Spinal cord (tissue), 10 donors: Measurements from ENCODE around the gene TBX20. TPM values are rescaled to one million over a fixed set of nuclear protein-coding genes. Genes with fewer than 3 reads are reported as not detected.
"Not testable (repeated sequence)": the region's sequence is repeated elsewhere in the genome, so short reads cannot be mapped to it uniquely, and the experiment has no call there.

Experiments
- DNase-seq, 6 donors: peaks; one replicate each; pipeline versions ENCODE4 v3.0.0 to v3.0.0-alpha.2; 2013 to 2015; ENCODE audit warnings: low spot score in 6 of 6, low read depth in 4 of 6
- H3K27ac ChIP-seq: one replicate; pipeline ENCODE4 v1.5.1; 2013; ENCODE audit warnings: low read depth, low read length, control low read depth
- H3K27me3 ChIP-seq: one replicate; pipeline ENCODE4 v1.6.1; 2013; ENCODE audit warnings: low read length; ENCODE audit not compliant: control insufficient read depth, insufficient read depth
- H3K36me3 ChIP-seq: one replicate; pipeline ENCODE4 v1.6.1; 2013; ENCODE audit warnings: low read length; ENCODE audit not compliant: control insufficient read depth, insufficient read depth
- H3K4me1 ChIP-seq: one replicate; pipeline ENCODE4 v1.6.1; 2013; ENCODE audit warnings: low read length; ENCODE audit not compliant: control insufficient read depth, insufficient read depth
- H3K4me3 ChIP-seq: one replicate; pipeline ENCODE4 v1.5.1; 2013; ENCODE audit warnings: low read depth, low read length, control low read depth
- H3K9me3 ChIP-seq: one replicate; pipeline ENCODE4 v1.6.1; 2013; ENCODE audit warnings: low read length; ENCODE audit not compliant: control insufficient read depth, insufficient read depth
- WGBS: methylation state at CpG from one replicate; pipeline ENCODE4 v1.1.5; 2013; ENCODE audit warnings: missing lambda C conversion rate; ENCODE audit not compliant: insufficient coverage; 5-methylcytosine and 5-hydroxymethylcytosine counted together
- polyA plus RNA-seq, 2 donors: library from polyadenylated mRNA; unstranded; fragments of 120-200 nt; gene quantifications; one replicate each; pipeline ENCODE4 v1.2.1, GENCODE V29; 2013; ENCODE audit not compliant: insufficient read length in 2 of 2
- total RNA-seq, 2 donors: library from RNA; depleted of rRNA in 1 of 2; stranded (reverse); fragments of 120-200 nt in 1 of 2; fragments of >200 nt in 1 of 2; gene quantifications; one replicate each; pipeline versions ENCODE4 v1.2.3 to v1.2.4, GENCODE V29; 2013 to 2014
- donor health status: healthy.

Gene TBX20
- total and polyA plus RNA-seq, 4 donors, result not detected

GRCh38 chr7:35249537-35249907, 4.4 kb downstream of the TBX20 start:
- Histone ChIP-seq H3K36me3 (no peaks in the 10 kb centered on the region), H3K27me3 (peaks cover 89% of the 10 kb centered on the region), H3K9me3 (no peaks in the 10 kb centered on the region), H3K4me3 (no peak overlapping the region), H3K27ac (no peak overlapping the region), H3K4me1 (peaks cover 18% of the 10 kb centered on the region)
- DNase-seq, result no peak
- 5% methylated on average over 5 of the region's 5 CpGs for whole genome bisulfite sequencing

GRCh38 chr7:35248576-35249536, 5.0 kb downstream of the TBX20 start:
- Histone ChIP-seq H3K4me1 (peaks cover 11% of the 10 kb centered on the region), H3K27ac (no peak overlapping the region)

GRCh38 chr7:35246819-35247218, 7.1 kb downstream of the TBX20 start:
- no peak overlapping the region for H3K4me3 ChIP-seq
- peaks cover 78% of the 10 kb centered on the region for H3K27me3 ChIP-seq
- H3K36me3 ChIP-seq, result no peaks in the 10 kb centered on the region
- no peak for DNase-seq
- H3K27ac ChIP-seq, result no peak overlapping the region
- peaks cover 4% of the 10 kb centered on the region for H3K4me1 ChIP-seq
- no peaks in the 10 kb centered on the region for H3K9me3 ChIP-seq

More at GRCh38 chr7:35248576-35249536, 5.0 kb downstream of the TBX20 start:
- H3K27me3 ChIP-seq, result peaks cover 84% of the 10 kb centered on the region
- WGBS, result 6% methylated on average over 17 of the region's 21 CpGs
- no peak overlapping the region for H3K4me3 ChIP-seq
- H3K9me3 ChIP-seq, result no peaks in the 10 kb centered on the region
- peak in 1 of 6 donors; percentile 7 for DNase-seq
- H3K36me3 ChIP-seq, result no peaks in the 10 kb centered on the region

- Histone ChIP-seq H3K4me3 (no peak overlapping the region), H3K4me1 (no peaks in the 10 kb centered on the region), H3K36me3 (no peaks in the 10 kb centered on the region), H3K27me3 (peaks cover 35% of the 10 kb centered on the region), H3K9me3 (no peaks in the 10 kb centered on the region), H3K27ac (no peak overlapping the region)
- peak in 1 of 6 donors; percentile 26 for DNase-seq
- WGBS, result 70% methylated on average over 4 of the region's 7 CpGs
Observed at GRCh38 chr7:35241884-35242283, 12.0 kb downstream of the TBX20 start.

GRCh38 chr7:35241436-35241835, 12.5 kb downstream of the TBX20 start:
- DNase-seq, result no peak
- H3K27ac ChIP-seq, result no peak overlapping the region
- H3K27me3 ChIP-seq, result peaks cover 31% of the 10 kb centered on the region
- no peaks in the 10 kb centered on the region for H3K36me3 ChIP-seq
- no peaks in the 10 kb centered on the region for H3K4me1 ChIP-seq
- no peaks in the 10 kb centered on the region for H3K9me3 ChIP-seq
- no peak overlapping the region for H3K4me3 ChIP-seq

- not testable (repeated sequence) for H3K4me3 ChIP-seq, H3K4me1 ChIP-seq, H3K36me3 ChIP-seq, DNase-seq, H3K27ac ChIP-seq, H3K9me3 ChIP-seq
- H3K27me3 ChIP-seq, result peaks cover 27% of the 10 kb centered on the region
- WGBS, result no CpG with 5 or more reads among the region's 2 CpGs
Observed at GRCh38 chr7:35241008-35241407, 12.9 kb downstream of the TBX20 start.

GRCh38 chr7:35238456-35238855, 15.4 kb downstream of the TBX20 start:
- H3K27me3 ChIP-seq, result peaks cover 15% of the 10 kb centered on the region
- not testable (repeated sequence) for H3K4me1 ChIP-seq, H3K9me3 ChIP-seq, DNase-seq, H3K27ac ChIP-seq, H3K4me3 ChIP-seq, H3K36me3 ChIP-seq
- WGBS, result 100% methylated on average over 2 of the region's 5 CpGs

- Histone ChIP-seq H3K9me3 (no peaks in the 10 kb centered on the region), H3K36me3 (no peaks in the 10 kb centered on the region), H3K4me1 (no peaks in the 10 kb centered on the region), H3K27ac (no peak overlapping the region), H3K4me3 (no peak overlapping the region), H3K27me3 (no peaks in the 10 kb centered on the region)
- no CpG with 5 or more reads among the region's 3 CpGs for WGBS
- no peak for DNase-seq
Observed at GRCh38 chr7:35232994-35233393, 20.9 kb downstream of the TBX20 start.

- H3K27ac ChIP-seq, H3K4me3 ChIP-seq, H3K9me3 ChIP-seq, H3K36me3 ChIP-seq, DNase-seq, H3K4me1 ChIP-seq, H3K27me3 ChIP-seq: not testable (repeated sequence)
- WGBS, result no CpG with 5 or more reads among the region's 3 CpGs
Observed at GRCh38 chr7:35231221-35231620, 22.7 kb downstream of the TBX20 start.

GRCh38 chr7:35229116-35229780, 24.7 kb downstream of the TBX20 start:
- H3K4me3 ChIP-seq, H3K4me1 ChIP-seq, H3K36me3 ChIP-seq, H3K27me3 ChIP-seq, DNase-seq, H3K9me3 ChIP-seq, H3K27ac ChIP-seq: not testable (repeated sequence)
- no CpG with 5 or more reads among the region's 2 CpGs for WGBS
